ENCODE data around the gene KIF2C.

Gene KIF2C

DNA sequence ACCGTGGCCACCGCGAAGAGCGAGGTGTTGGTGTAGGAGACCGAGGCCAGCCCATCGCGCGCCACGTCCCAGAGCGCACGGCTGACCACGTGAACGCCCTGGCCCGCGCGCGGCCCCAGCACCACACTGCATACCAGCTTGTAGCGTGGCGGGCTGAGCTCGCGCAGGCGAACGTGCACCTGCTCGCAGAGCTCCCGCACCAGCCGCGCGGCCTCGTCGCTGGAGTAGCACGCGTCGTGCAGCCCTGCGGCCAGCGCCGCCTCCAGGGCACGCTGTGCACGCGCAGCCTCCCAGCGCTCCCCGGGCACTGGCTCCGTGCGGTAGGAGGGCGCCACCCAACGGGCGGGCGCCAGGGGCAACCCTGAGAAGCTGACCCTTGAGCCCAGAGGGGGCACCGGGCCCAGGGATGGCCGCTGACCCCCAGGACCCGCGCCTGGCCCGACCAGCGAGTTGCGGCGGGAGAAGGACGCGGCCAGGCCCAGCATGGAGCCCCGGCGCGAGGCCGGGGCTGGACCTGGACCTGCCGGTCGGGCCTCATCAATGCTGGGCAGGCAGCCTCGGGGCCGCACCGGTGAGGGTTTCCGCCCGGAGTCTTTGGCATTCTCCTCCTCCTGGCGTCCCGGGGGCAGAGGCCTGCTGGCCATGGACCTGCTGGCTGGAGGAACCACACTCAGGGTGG is 66.5 kb downstream of the KIF2C start:
- Histone ChIP-seq H3K9me3 (ENCODE audit: control extremely low read depth in 1 of 5, control insufficient read depth in 4 of 5, insufficient read depth in 2 of 5, low read depth in 1 of 5, low read length in 4 of 5) (no peaks in the 10 kb centered on the region), H3K36me3 (ENCODE audit: control insufficient read depth in 4 of 4, insufficient read depth in 4 of 4, low read length in 3 of 4) (peaks cover 6 to 45% (median 34%) of the 10 kb centered on the region in 4 experiments), H3K27ac (ENCODE audit: insufficient read depth in 1 of 2, low read depth in 1 of 2, low read length in 2 of 2, poor library complexity in 1 of 2, severe bottlenecking in 2 of 2) (peak overlapping the region; percentile 92 to 97), H3K27me3 (replicated peaks in 2 of 5; ENCODE audit: control insufficient read depth in 4 of 5, insufficient read depth in 5 of 5, low read length in 4 of 5) (no peaks in the 10 kb centered on the region), H3K4me1 (ENCODE audit: control extremely low read depth in 1 of 4, control insufficient read depth in 4 of 4, insufficient read depth in 4 of 4, low read length in 3 of 4) (peaks cover 11 to 67% (median 66%) of the 10 kb centered on the region in 4 experiments), H3K4me3 (ENCODE audit: control insufficient read depth in 1 of 7, extremely low read depth in 1 of 7, insufficient read depth in 4 of 7, low read depth in 2 of 7, low read length in 6 of 7) (no peak overlapping the region)
- 98% methylated on average over 64 of the region's 70 CpGs for WGBS (ENCODE audit: insufficient coverage)
- DNase-seq: no peak
- CTCF ChIA-PET: interaction anchor here (1.8 to 7.8 kb wide), 3 partner anchors 8 to 18 kb away, joined by 6 to 69 read pairs (median 43); partner anchors contain the start of gene BEST4
- POLR2A ChIA-PET: interaction anchor here (1.3 to 2.1 kb wide), 2 partner anchors 13 to 75 kb away, joined by 3 to 12 read pairs; partner anchors contain the start of gene RNU5D-1

DNA sequence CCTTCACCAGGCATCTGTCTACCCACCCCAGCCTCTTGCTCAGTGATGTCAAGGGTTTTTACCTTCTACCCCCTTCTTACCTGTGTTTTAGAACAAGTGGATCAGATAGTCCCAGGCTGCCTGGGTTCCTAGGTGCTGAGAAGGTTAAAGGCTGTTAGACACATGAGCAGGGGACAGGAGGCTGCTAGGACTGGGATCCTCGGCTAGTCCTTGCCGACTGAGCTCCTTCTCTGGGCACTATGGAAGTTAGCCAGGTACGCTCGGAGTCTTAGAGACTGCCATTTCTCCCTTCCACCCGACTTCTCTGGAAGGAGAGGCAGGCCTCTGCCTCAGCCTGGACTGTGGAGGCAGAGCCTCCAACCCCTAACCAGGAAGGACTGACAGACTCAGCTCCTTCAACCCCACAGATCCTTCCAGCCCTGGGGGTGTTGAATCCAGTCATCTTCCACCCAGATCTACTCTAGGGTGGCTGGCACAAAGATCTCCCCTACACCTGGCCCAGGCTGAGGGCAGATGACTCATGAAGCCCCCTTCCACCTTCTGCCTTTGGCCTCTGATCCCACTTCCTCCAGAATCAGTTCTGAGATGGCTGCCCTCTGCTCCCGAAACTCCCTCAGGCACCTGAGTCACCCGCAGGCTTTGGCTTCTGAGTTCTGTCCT is 67.2 kb downstream of the KIF2C start, which contains the start of gene DYNLT4:
TSS of gene DYNLT4 (minus strand) at position 648 of the 660 bp plus-strand sequence. CDS start 683 bp downstream, outside the sequence.
- WGBS (ENCODE audit: insufficient coverage): 92% methylated on average over 7 of the region's 7 CpGs
- CTCF ChIA-PET: interaction anchor here (5.3 to 7.8 kb wide), 2 partner anchors 14 to 19 kb away, joined by 43 to 69 read pairs; partner anchors contain the start of gene BEST4
- peaks cover 11 to 67% (median 63%) of the 10 kb centered on the region in 4 experiments for H3K4me1 ChIP-seq (ENCODE audit: control extremely low read depth in 1 of 4, control insufficient read depth in 4 of 4, insufficient read depth in 4 of 4, low read length in 3 of 4)
- peak within 1 kb of the TSS; percentile 92 to 97 for H3K27ac ChIP-seq (ENCODE audit: insufficient read depth in 1 of 2, low read depth in 1 of 2, low read length in 2 of 2, poor library complexity in 1 of 2, severe bottlenecking in 2 of 2)
- H3K27me3 ChIP-seq (replicated peaks in 2 of 5; ENCODE audit: control insufficient read depth in 4 of 5, insufficient read depth in 5 of 5, low read length in 4 of 5): no peaks in the 10 kb centered on the region
- no peaks in the 10 kb centered on the region for H3K9me3 ChIP-seq (ENCODE audit: control extremely low read depth in 1 of 5, control insufficient read depth in 4 of 5, insufficient read depth in 2 of 5, low read depth in 1 of 5, low read length in 4 of 5)
- POLR2A ChIA-PET: interaction anchor here (1.0 to 3.2 kb wide), 5 partner anchors 12 to 86 kb away, joined by 4 to 30 read pairs (median 7); partner anchors contain the start of gene RNU5D-1
- DNase-seq: no peak
- H3K36me3 ChIP-seq (ENCODE audit: control insufficient read depth in 4 of 4, insufficient read depth in 4 of 4, low read length in 3 of 4): peaks cover 6 to 45% (median 33%) of the 10 kb centered on the region in 4 experiments
- H3K4me3 ChIP-seq (ENCODE audit: control insufficient read depth in 1 of 7, extremely low read depth in 1 of 7, insufficient read depth in 4 of 7, low read depth in 2 of 7, low read length in 6 of 7): peak within 1 kb of the TSS in 3 of 7 experiments; percentile 34 to 54 (median 48)

DNA sequence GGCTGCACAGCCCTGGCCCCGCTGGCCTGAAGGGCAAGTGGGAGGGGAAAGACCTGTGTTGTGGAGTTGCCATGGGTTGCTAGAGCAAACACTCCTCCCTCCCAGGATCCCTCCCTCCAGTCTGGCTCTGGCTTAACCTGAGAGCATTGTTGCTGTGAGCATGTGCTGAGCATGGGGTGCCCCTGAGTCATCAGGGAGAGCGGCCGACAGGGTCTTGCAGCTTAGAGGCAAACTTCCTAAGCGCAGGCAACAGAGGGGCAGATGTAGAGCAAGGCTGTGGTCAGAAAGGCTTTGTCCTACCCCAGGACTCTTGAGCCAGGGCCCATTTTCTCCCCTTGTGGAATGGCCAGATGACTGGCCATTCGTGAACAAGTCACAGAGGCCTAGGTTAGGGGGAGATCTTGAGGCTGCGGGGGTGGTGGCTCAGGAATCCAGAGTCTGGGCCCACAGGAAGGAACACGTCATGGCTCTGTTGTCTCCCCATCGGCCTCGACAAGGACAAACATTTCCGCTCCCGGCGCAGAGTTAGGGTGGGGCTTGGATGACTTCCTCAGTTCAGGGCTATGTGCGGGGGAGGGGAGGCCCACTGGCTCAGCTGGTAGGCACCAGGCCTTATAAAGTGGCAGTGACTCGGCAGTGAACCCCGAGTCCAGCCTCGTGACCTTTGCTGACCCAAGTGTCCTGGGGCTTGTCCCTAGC is 67.9 kb downstream of the KIF2C start:
- Histone ChIP-seq H3K9me3 (ENCODE audit: control extremely low read depth in 1 of 5, control insufficient read depth in 4 of 5, insufficient read depth in 2 of 5, low read depth in 1 of 5, low read length in 4 of 5) (no peaks in the 10 kb centered on the region), H3K36me3 (ENCODE audit: control insufficient read depth in 4 of 4, insufficient read depth in 4 of 4, low read length in 3 of 4) (peaks cover 4 to 38% (median 30%) of the 10 kb centered on the region in 4 experiments), H3K4me1 (ENCODE audit: control extremely low read depth in 1 of 4, control insufficient read depth in 4 of 4, insufficient read depth in 4 of 4, low read length in 3 of 4) (peaks cover 11 to 65% (median 61%) of the 10 kb centered on the region in 4 experiments), H3K4me3 (ENCODE audit: control insufficient read depth in 1 of 7, extremely low read depth in 1 of 7, insufficient read depth in 4 of 7, low read depth in 2 of 7, low read length in 6 of 7) (peak overlapping the region in 2 of 7 experiments; percentile 34 to 48), H3K27ac (ENCODE audit: insufficient read depth in 1 of 2, low read depth in 1 of 2, low read length in 2 of 2, poor library complexity in 1 of 2, severe bottlenecking in 2 of 2) (peak overlapping the region; percentile 92 to 97), H3K27me3 (replicated peaks in 2 of 5; ENCODE audit: control insufficient read depth in 4 of 5, insufficient read depth in 5 of 5, low read length in 4 of 5) (no peaks in the 10 kb centered on the region)
- WGBS (ENCODE audit: insufficient coverage): 5% methylated on average over 9 of the region's 16 CpGs
- DNase-seq: peak; percentile 92 to 95 (median 95)
- ChIA-PET CTCF (interaction anchor here (1.1 to 7.8 kb wide), 8 partner anchors 8 to 86 kb away, joined by 3 to 69 read pairs (median 8); partner anchors contain the start of genes BEST4, PLK3 and RNU5D-1), POLR2A (interaction anchor here (1.0 to 3.5 kb wide), 7 partner anchors 8 to 86 kb away, joined by 4 to 64 read pairs (median 12); partner anchors contain the start of genes PLK3 and RNU5D-1)

DNA sequence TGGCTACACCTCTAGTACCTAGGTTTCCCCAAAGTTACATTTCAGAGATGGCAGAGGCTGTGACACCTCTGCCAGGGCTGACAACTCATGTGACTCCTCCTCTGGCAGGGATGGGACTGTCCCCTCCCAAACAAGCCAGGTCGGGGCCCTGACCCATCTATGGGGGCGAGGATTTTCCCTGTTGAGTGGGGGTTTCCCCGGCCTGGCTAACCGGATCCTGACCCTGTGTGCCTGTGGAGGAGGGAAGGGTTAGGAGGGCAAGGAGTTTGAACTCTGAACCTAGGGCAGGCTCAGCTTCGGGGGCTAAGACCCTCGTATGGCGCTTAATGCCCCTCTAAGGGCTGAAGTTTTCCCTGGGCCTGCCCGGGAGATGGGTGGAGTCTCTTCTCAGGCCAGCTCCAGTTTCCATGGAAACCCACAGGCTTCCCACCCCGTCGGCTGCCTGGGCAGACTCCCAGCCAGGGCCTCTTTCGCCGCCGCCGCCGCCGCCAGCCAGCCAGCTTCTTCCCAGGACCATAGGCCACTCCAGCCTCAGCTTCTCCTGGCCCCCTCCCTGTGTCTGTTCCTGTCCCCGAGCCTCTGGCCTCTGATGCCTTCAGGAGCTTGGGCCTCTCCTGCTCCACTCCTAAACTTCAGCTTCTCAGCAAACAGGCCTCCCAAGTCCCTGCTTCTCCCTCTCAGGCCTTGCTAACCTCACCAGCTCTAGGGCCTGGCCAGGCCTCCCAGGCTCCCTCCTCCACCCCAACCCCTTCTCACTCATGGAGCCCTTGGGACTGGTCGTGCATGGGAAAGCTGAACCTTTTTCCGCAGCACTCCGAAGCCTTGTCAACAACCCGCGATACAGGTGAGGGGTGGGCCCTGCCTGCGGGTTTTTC is 68.7 kb downstream of the KIF2C start, which contains the start of gene BTBD19:
TSS of gene BTBD19 (plus strand) at position 461 of the 875 bp plus-strand sequence. CDS start at position 759, 298 bp downstream.
- 34% methylated on average over 20 of the region's 23 CpGs for WGBS (ENCODE audit: insufficient coverage)
- Histone ChIP-seq H3K27me3 (replicated peaks in 2 of 5; ENCODE audit: control insufficient read depth in 4 of 5, insufficient read depth in 5 of 5, low read length in 4 of 5) (no peaks in the 10 kb centered on the region), H3K27ac (ENCODE audit: insufficient read depth in 1 of 2, low read depth in 1 of 2, low read length in 2 of 2, poor library complexity in 1 of 2, severe bottlenecking in 2 of 2) (peak within 1 kb of the TSS; percentile 92 to 97), H3K4me1 (ENCODE audit: control extremely low read depth in 1 of 4, control insufficient read depth in 4 of 4, insufficient read depth in 4 of 4, low read length in 3 of 4) (peaks cover 11 to 68% (median 64%) of the 10 kb centered on the region in 4 experiments), H3K9me3 (ENCODE audit: control extremely low read depth in 1 of 5, control insufficient read depth in 4 of 5, insufficient read depth in 2 of 5, low read depth in 1 of 5, low read length in 4 of 5) (no peaks in the 10 kb centered on the region), H3K4me3 (ENCODE audit: control insufficient read depth in 1 of 7, extremely low read depth in 1 of 7, insufficient read depth in 4 of 7, low read depth in 2 of 7, low read length in 6 of 7) (peak within 1 kb of the TSS in 4 of 7 experiments; percentile 33 to 54 (median 42)), H3K36me3 (ENCODE audit: control insufficient read depth in 4 of 4, insufficient read depth in 4 of 4, low read length in 3 of 4) (peaks cover 4 to 30% (median 24%) of the 10 kb centered on the region in 4 experiments)
- CTCF ChIA-PET: interaction anchor here (1.0 to 7.8 kb wide), 12 partner anchors 9 to 87 kb away, joined by 3 to 69 read pairs (median 6); partner anchors contain the start of genes BEST4, PLK3 and RNU5D-1
- peak in 1 of 3 donors; percentile 42 for DNase-seq
- POLR2A ChIA-PET: interaction anchor here (0.6 to 3.5 kb wide), 9 partner anchors 8 to 87 kb away, joined by 3 to 64 read pairs (median 7); partner anchors contain the start of genes PLK3 and RNU5D-1

DNA sequence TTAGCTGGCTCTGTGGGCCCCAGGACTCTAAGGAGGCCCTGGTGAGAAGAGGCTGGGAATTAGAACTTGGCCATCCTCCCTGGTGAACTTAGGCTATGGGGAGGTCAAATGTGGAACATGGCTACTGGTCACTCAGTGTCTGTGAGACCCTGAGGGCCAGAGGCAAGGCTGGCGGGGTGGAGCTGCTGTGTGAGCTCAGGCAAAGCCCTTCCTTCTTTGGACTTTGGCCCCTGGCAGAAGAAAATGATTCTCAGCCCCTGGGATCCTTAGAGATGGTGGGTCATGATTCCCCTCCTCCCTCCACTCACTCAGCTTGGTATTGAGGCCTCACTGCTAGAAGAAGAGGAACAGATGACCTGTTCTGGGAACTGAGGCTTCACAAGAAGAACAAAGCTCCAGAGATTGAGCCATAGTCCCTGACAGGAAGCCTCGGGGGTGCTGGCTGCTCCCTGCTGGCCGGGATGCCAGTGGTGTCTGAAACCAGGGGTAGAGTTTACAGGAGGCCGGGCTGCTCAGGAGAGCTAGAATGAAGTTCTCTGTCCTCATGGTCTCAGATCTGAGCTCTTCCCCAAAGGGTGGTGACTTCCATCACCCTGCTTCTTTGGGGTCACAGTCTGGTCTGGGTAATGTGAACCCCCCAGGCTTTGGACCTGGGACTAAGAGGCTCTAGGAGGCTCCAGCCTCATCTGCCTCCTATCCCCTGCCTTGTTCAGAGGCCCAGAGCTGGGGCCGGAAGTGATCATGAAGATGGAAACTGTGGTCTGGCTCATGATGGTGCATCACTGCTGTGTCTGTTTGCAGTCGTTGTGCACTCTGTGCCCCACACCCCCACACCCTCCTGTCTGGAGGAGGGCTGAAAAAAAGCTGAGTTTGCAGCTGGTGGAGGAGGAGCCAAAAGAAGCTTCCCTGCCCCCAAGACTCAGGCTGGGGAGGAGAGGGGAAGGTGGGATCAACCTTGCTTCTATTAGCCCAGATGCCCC is 69.6 kb downstream of the KIF2C start:
- H3K36me3 ChIP-seq (ENCODE audit: control insufficient read depth in 4 of 4, insufficient read depth in 4 of 4, low read length in 3 of 4): peaks cover 0 to 21% (median 15%) of the 10 kb centered on the region in 4 experiments
- H3K4me3 ChIP-seq (ENCODE audit: control insufficient read depth in 1 of 7, extremely low read depth in 1 of 7, insufficient read depth in 4 of 7, low read depth in 2 of 7, low read length in 6 of 7): peak overlapping the region in 4 of 7 experiments; percentile 32 to 54 (median 42)
- no peaks in the 10 kb centered on the region for H3K27me3 ChIP-seq (replicated peaks in 2 of 5; ENCODE audit: control insufficient read depth in 4 of 5, insufficient read depth in 5 of 5, low read length in 4 of 5)
- ChIA-PET POLR2A (interaction anchor here (0.5 to 3.5 kb wide), 8 partner anchors 9 to 88 kb away, joined by 3 to 64 read pairs (median 10); partner anchors contain the start of genes PLK3 and RNU5D-1), CTCF (interaction anchor here (0.9 to 7.8 kb wide), 12 partner anchors 9 to 88 kb away, joined by 3 to 69 read pairs (median 6); partner anchors contain the start of genes BEST4, PLK3 and RNU5D-1)
- WGBS (ENCODE audit: insufficient coverage): 23% methylated on average over 4 of the region's 6 CpGs
- peaks cover 11 to 77% (median 71%) of the 10 kb centered on the region in 4 experiments for H3K4me1 ChIP-seq (ENCODE audit: control extremely low read depth in 1 of 4, control insufficient read depth in 4 of 4, insufficient read depth in 4 of 4, low read length in 3 of 4)
- no peaks in the 10 kb centered on the region for H3K9me3 ChIP-seq (ENCODE audit: control extremely low read depth in 1 of 5, control insufficient read depth in 4 of 5, insufficient read depth in 2 of 5, low read depth in 1 of 5, low read length in 4 of 5)
- H3K27ac ChIP-seq (ENCODE audit: insufficient read depth in 1 of 2, low read depth in 1 of 2, low read length in 2 of 2, poor library complexity in 1 of 2, severe bottlenecking in 2 of 2): peak overlapping the region; percentile 92 to 97
- peak; percentile 63 to 91 (median 90) for DNase-seq
